HG02588 (cell line): ENCODE measurements around the gene CCT7.
"Not testable (repeated sequence)": the region's sequence is repeated elsewhere in the genome, so short reads cannot be mapped to it uniquely, and the experiment has no call there.

Experiments
- ATAC-seq: cut with Tn5 transposase; IDR thresholded peaks from one replicate; pipeline ENCODE4 v1.9.1; 2021; ENCODE audit warnings: mild to moderate bottlenecking, moderate library complexity; ENCODE audit not compliant: unreplicated experiment

Gene CCT7

DNA sequence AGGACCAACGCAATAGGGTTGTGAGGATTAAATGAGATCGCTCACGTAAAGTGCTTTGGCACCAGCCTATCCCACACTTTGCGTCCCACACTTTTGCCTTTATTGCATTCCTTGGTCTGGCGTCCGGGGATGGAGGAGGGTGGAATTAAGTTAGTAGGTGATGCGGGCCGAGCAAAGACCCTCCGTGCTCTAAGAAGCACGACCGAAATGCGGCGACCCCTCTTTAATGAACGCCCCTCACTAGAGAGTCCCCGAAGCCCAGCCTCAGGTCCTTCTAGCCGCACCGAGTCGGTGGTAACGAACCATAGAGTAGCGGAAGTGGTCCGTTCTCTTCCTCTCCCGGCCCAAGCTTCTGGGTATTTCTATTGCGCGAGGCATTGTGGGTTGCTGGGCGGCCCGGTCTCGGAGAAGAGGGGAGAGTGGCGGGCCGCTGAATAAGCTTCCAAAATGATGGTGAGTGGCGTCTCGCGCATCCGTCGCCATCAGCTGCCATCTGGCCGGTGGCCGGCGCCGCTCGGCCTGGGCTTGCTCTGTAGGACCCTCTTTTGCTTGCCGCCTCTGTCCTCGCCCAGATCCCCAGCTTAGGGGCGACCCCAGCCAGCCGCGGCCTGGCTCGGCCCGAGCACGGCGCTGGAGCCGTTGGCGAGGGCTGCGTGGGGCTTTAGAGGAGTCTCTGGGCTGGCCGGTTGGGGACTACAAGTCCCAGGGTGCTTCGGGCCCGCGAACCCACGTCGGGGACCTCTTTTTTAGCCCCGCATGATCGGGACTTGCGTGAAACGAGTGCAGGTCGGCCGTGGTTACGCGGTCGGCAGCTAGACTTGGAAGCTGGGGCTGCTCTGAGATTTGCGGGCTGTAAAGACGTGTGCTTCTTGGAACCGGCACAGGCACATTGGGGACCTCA lies at the start of gene CCT7:
Gene CCT7 (plus strand): TSS at position 377 of the 901 bp plus-strand sequence. CDS start 71 bp downstream, at position 448.
- ATAC-seq: peak; percentile 53

DNA sequence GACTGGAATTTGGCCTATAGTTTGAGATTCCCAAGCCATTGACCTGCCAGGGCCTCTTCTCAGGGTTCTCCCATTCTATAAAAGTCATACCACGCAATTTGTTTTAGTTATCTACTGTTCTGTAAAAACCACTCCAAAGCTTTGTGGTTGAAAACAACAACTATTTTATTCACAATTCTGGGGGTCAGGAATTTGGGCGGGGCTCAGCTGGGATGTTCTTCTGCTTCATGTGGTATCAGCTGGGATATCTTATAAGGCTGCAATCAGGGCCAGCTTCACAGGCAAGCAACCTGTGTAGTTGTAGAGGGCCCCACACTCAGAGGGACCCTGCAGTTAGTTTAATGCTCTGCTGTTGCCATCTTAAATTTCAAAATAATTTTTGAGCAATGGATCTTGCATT lies 48.1 kb upstream of the CCT7 start:
- no peak for ATAC-seq

DNA sequence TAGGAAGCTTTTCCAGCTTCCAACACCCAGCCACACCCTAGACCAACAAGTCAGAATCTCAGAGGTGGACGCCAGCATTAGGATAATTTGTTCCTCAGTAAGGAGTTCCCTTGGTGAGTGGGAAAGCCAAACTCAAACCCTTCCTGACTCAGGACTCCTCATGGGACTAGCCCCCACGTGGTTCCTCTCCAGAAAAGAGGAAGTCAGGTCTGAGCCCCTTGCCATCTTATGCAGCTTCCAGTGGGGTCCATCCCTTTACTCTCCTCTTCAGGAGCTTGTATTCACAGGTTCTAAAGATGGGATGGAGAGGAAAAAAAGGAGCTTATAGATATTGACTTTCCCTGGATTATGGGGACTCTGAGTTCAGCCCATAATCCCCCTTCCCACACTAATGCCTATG lies 46.6 kb upstream of the CCT7 start:
- no peak for ATAC-seq

DNA sequence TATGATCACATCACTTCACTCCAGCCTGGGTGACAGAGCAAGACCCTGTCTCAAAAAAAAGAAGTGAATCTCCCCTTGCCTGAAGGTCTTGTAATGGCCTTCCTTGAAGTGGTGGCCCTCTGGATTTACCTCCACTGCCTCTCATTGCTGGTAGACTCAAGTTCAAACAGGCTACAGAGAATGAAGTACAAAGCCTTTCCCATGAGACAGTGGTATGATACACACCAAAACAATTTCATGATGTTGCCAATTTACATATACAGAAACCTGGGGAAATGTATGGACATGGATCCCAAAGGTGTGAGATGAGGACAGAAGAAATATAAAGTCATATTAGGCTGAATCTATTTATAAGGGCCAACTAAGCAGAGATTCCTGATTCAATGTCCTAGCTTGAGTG lies 36.5 kb upstream of the CCT7 start:
- no peak for ATAC-seq

DNA sequence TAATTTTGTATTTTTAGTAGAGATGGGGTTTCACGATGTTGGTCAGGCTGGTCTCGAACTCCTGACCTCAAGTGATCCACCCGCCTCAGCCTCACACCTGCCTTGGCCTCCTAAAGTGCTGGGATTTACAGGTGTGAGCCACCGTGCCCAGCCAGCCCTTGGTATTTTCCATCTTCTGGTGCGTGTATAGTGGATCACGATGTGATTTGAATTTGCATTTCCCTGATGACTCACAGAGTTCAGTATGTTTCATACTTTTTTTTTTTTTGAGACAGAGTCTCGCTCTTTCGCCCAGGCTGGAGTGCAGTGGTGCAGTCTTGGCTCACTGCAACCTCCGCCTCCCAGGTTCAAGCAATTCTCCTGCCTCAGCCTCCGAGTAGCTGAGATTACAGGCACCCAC lies 33.8 kb upstream of the CCT7 start:
- not testable (repeated sequence) for ATAC-seq

DNA sequence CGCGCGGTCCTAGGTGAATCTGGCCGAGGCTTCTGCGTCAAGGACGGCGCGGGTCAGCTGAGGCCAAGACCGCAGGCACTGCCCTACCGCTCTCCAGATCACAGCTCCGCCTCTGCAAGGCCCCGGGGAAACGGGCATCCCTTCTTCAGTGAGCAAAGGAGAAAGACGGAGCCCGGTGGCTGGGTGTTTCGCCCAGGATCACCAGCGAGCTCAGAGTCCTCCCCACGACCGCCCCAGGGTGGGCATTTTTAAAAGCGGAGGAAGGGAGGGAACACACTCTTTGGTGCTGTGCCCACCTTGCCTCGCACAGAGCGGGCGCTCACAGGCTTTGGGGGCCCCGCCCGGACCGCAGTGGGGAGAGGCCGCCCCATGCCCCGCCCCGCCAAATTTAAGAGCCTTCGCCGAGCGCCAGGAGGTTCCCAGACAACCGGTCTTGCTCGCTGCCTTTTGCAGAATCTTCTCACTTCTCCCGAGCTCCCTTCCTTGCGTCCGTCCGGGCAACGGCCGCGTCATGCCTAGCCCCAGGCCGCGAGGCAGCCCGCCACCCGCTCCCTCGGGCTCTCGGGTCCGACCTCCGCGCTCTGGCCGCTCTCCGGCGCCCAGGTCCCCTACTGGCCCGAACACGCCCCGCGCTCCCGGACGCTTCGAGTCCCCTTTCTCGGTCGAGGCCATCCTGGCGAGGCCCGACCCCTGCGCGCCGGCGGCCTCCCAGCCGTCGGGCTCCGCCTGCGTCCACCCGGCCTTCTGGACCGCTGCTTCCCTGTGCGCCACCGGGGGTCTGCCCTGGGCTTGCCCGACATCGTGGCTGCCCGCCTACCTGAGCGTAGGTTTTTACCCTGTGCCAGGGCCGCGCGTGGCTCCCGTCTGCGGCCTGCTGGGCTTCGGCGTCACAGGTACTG lies 31.7 kb upstream of the CCT7 start, which contains the start of gene NOTO:
Gene NOTO (plus strand): TSS at position 419 of the 899 bp plus-strand sequence. CDS start 93 bp downstream, at position 512.
- ATAC-seq: no peak

DNA sequence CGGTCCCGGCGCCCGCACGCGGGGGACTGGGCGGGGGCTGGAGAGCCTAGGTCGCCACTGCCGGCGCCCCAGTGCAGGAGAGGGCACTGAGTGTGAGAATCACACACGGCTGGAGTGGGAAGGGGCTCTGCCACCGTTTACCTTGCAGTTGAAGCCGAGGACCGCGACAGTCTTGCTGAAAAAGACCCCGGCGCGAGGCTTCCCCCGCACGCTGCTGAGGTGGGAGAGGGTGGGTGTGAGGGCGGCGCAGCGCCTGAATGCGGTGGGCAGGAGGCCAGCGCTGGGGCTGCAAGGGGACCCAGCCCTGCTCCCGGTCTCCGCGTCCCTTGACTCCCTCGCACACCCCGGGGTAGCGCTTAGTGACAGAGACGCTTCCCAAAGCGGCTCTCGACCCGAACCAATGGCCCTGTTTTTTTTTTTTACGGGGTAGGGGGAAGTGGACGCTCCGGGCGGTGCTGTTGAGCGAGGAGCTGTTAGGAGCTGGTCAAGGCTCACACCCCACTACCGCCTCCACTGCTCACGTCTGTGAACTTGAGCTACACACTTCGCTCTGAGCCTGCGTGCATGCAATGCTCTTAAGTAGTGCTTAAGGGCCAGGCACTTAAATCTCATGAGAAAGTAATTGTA lies 30.9 kb upstream of the CCT7 start:
- no peak for ATAC-seq

DNA sequence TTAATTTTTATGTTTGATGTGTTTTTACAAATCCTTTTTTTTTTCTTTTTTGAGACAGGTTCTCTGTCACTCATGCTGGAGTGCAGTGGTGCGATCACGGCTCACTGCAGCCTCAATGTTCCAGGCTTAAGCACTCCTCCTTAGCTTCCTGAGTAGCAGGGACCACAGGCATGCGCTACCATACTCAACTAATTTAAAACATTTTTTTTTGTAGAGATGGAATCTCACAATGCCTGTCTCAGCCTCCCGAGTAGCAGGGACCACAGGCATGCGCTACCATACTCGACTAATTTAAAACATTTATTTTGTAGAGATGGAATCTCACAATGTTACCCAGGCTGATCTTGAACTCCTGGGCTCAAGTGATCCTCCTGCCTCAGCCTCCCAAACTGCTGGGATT lies 28.5 kb upstream of the CCT7 start:
- no peak for ATAC-seq

DNA sequence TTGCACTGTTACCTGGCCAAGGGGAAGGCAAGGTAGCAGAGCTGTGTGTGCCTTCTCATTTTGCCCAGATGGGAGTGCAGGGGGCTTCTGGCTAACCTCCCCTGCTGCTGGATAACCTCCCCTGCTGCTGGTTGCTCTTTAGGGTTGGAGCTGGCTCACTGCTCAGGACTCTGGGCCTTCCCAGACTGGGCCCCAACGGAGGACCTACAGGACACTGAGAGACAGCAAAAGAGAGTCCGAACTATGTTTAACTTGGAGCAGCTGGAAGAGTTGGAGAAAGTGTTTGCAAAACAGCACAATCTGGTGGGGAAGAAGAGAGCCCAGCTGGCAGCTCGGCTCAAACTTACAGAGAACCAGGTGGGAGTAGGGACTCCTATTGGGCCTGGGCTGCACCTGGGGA lies 25.9 kb upstream of the CCT7 start:
- ATAC-seq: no peak

DNA sequence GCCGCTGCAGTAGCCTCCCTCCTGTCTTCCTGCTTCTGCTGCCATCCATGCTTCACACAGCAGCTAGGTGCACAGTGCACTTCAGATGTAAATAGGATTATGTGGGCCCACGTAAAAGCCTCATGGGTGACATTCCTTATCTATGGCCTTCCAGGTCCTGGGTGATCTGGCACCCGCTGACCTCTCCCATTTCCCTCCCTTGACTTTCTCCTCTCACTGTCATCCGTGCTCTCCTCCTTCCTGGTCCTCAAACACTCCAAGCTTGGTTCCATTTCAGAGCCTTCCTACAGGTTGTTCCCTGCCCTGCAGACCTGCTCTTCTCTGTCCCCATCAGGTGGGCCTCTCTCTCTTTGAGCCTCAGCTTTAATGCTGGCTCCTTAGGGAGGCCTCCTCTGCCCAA lies 24.1 kb upstream of the CCT7 start:
- no peak for ATAC-seq

DNA sequence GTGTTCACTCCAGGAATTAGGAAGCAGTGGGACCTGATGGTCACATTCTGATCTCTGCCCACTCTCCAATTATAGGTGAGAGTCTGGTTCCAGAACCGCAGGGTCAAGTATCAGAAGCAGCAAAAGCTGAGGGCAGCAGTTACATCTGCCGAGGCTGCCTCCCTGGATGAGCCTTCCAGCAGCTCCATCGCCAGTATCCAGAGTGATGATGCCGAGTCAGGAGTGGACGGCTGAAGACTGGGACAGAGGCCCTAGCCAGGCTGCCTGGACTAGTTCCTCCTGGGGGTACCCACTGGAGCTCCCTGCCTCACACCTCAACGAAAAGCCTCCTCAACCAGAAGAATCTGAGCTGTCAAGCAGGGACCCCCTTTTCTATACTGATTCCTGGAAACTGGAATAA lies 23.4 kb upstream of the CCT7 start:
- no peak for ATAC-seq

DNA sequence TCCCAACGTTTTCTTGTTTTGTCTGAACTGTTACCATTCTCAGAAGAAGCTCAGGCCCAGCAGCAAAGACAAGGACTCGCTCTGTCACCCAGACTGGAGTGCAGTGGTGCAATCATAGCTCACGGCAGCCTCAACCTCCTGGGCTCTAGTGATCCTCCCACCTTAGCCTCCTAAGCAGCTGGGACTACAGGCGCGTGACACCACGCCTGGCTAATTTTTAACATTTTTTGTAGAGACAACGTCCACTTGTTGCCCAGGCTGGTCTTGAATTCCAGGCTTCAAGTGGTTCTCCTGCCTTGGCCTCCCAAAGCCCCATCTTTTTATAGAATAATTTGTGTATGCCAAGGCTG lies 22.0 kb upstream of the CCT7 start:
- ATAC-seq: no peak

DNA sequence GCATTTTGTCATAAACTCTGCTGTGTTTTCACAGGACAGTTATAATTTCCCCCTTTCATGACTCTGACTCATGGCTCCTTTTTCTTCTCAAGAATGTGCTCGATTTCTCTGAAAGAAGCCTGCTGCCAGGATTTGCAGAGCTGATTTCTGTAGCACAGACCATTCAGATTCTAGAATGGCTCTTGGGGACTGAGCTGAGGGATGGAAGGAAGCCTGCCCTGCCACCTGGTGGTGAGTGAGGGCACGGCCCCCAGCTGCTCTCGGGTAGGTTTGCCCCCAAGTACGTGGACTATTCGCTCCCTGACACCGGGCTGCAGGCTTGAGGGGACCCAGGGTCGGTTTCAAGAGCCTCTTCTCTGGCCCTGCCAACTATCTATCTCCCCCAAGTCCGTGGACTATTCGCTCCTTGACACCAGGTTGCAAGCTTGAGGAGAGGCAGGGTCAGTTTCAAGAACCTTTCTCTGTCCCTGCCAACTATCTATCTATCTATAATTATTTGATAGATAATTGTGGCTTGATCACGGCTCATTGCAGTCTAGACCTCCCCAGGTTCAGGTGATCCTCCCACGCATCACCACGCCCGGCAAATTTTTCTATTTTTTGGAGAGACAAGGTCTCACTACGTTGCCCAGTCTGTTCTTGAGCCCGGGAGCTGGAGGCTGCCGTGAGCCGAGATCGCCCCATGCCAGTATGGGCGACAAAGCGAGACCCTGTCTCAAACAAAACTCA lies 21.5 kb upstream of the CCT7 start:
- ATAC-seq: peak; percentile 57

DNA sequence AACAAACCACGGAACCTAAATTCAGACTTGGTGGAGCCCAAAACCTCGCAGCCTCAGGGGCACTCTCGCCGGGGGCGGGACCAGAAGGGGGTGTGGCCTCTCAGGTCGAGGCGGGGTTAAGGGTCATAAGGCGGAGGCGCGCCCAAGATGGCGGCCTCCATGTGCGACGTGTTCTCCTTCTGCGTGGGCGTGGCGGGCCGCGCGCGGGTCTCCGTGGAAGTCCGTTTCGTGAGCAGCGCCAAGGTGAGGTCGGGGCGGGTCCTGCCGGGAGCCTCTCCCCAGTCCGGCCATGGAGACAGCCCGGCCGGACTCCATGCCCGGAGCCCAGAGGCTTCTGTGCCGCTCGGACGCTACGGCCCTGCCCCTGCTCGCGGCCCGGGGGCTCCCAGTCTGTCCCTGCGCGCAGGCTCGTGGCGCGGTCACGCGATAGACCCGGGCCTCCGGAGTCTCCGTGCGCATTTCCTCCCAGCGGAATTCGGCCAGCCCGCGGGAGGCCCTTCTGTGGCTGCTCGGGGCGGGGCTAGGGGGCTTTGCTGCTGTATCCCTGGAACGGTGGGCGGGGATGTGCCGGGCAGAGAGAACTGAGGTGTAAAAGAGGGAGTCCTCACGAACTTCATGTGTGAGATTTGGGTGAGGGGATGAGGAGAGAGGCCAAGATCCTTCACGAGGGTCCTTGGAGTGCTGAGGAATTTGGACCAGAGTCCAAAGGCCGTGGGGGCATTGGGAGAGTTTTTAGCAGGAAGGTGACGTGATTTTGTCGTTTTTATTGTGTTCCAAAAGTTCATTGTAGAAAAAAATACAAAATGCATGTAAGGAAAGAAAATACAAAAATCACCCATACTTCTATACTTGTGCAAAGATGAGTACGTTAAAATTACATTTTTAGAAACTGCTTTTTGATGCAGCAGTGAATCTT lies 19.7 kb upstream of the CCT7 start, which contains the start of gene SMYD5:
Gene SMYD5 (plus strand): TSS at position 126 of the 916 bp plus-strand sequence. CDS start 22 bp downstream, at position 148.
- peak; percentile 92 for ATAC-seq

DNA sequence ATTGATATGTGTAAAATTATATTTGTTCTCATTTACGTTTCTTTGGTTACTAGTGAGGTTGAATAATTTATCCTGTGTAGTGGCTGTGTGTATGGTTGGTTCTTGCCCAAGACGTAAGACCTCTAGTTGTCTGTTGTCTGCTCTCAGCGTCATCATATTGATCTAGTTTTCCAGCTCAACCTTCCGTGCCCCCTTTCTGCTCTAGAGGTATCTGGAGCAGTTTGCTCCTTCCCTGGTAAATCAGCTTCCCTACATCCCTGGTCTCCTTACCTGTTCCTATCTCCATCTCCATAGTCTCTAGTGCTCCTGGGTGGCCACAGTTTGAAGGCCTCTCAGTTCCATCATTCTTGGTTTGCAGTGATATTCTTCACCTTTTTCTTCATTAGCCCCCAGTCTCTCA lies 18.9 kb upstream of the CCT7 start:
- no peak for ATAC-seq

DNA sequence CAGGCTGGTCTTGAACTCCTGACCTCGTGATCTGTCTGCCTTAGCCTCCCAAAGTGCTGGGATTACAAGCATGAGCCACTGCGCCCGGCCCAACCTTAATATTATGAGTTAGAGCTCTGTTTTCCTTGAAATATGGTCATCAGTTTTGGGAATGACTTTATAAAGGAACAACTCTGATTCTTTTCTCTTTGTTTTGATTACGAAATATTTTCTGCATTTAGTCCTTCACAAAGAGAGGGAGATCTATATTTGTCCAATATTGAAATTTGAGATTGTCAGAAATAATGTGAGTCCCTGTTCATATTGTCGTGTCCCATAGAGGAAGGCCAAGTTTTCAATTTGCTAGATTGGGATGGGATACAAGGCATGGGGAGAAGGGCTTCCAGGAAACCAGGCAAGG lies 16.9 kb upstream of the CCT7 start:
- no peak for ATAC-seq

DNA sequence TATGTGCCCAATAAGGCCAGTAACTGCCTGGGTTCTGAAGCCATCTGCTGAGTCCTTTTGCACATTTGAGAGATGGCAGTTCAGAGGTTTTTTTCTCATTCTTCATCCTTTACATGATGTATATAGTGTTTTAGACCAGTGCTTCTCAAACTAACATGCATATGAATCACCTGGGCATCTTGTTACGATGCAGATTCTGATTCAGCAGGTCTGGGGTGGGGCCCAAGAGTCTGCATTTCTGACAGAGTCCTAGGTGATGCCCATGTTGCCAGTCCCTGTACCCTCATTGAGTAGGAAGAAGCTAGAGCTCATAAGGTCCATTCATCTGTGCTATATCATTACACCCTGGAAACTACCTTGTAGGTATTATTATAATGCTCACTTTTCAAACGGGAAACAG lies 16.3 kb upstream of the CCT7 start:
- ATAC-seq: no peak

DNA sequence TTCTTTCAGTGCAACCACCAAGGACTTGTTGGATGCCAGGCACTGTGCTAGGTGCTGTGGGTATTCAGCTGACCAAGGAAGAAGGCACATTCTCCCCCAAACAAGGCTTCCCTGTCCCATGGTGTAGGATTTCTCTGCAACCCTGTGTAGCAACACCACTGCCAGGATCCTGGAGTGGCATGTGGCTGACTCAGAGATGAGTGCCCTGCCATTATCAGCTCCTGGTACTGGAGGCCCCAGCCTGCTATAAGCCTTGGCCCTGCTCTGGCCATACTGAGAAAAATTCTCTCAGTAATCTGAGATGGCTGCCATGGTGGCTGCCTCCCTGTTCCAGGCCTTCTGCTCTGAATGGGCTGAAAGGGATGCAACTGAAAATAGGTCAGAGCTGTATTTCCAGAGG lies 15.8 kb upstream of the CCT7 start:
- no peak for ATAC-seq

DNA sequence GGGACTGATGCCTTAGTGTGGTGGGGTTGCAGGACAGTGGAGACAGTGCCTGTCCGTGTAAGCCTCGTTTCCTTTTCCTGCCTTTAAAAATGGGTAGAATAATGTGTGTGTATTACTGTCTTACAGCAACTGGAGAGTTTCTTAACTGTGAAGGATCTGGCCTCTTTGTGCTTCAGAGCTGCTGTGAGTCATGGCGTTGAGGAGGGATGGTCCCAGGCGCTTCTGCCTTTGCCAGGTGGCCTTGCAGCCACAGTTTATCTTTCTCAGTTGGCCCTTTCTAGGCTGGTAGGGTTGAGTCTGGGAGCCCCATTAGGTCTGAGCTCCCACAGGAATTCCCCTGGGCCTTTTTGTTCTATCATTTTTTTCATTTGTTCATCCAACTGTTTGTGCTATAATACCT lies 10.3 kb upstream of the CCT7 start:
- no peak for ATAC-seq
